Liver (tissue), 9 donors: ENCODE measurements around the gene GARIN5A. TPM values are rescaled to one million over a fixed set of nuclear protein-coding genes. Genes with fewer than 3 reads are reported as not detected.

Source experiments
- DNase-seq: peaks from one replicate; pipeline ENCODE4 v3.0.0-alpha.2; 2017; ENCODE audit warnings: low spot score
- H3K27ac ChIP-seq, 2 donors: one replicate each; pipeline ENCODE4 v1.7.0; 2013; ENCODE audit warnings: inconsistent platforms in 2 of 2, low read length in 2 of 2, control low read depth in 1 of 2, low read depth in 1 of 2, mild to moderate bottlenecking in 1 of 2
- H3K27me3 ChIP-seq, 4 donors: one replicate each; pipeline versions ENCODE4 v1.6.1 to v1.7.0; 2013; ENCODE audit warnings: low read length in 3 of 4, inconsistent platforms in 1 of 4, mild to moderate bottlenecking in 1 of 4, moderate library complexity in 1 of 4; ENCODE audit not compliant: control insufficient read depth in 4 of 4, insufficient read depth in 4 of 4
- H3K36me3 ChIP-seq, 4 donors: one replicate each; pipeline versions ENCODE4 v1.6.1 to v1.7.0; 2013; ENCODE audit warnings: low read length in 3 of 4, mild to moderate bottlenecking in 3 of 4, low read depth in 1 of 4, moderate library complexity in 1 of 4; ENCODE audit not compliant: control insufficient read depth in 4 of 4, insufficient read depth in 3 of 4
- H3K4me1 ChIP-seq, 4 donors: one replicate each; pipeline versions ENCODE4 v1.6.1 to v1.7.0; 2013; ENCODE audit warnings: low read length in 3 of 4, mild to moderate bottlenecking in 3 of 4, moderate library complexity in 1 of 4; ENCODE audit not compliant: control insufficient read depth in 4 of 4, insufficient read depth in 4 of 4
- H3K4me3 ChIP-seq, 3 donors: one replicate each; pipeline versions ENCODE4 v1.6.1 to v1.7.0; 2013; ENCODE audit warnings: low read length in 3 of 3, control low read depth in 1 of 3, low read depth in 1 of 3, mild to moderate bottlenecking in 1 of 3
- H3K9ac ChIP-seq, 2 donors: one replicate each; pipeline ENCODE4 v1.7.0; 2013; ENCODE audit warnings: low read length in 2 of 2, mild to moderate bottlenecking in 2 of 2, moderate library complexity in 2 of 2, control low read depth in 1 of 2, low read depth in 1 of 2
- H3K9me3 ChIP-seq, 4 donors: one replicate each; pipeline versions ENCODE4 v1.6.1 to v1.7.0; 2013; ENCODE audit warnings: low read length in 3 of 4; ENCODE audit not compliant: control insufficient read depth in 4 of 4
- ATF3 ChIP-seq: IDR thresholded peaks from 2 replicates; pipeline ENCODE4 v1.6.1; 2016; ENCODE audit warnings: antibody characterized with exemption
- EGR1 ChIP-seq, 2 donors: IDR thresholded peaks; 2 replicates each; pipeline ENCODE4 v1.6.1; 2016 to 2018; ENCODE audit warnings: antibody characterized with exemption in 2 of 2, low read depth in 2 of 2
- FOXA1 ChIP-seq: IDR thresholded peaks from 2 replicates; pipeline ENCODE4 v1.6.1; 2016; ENCODE audit warnings: antibody characterized with exemption
- FOXA2 ChIP-seq: IDR thresholded peaks from 2 replicates; pipeline ENCODE4 v1.6.1; 2016; ENCODE audit warnings: antibody characterized with exemption
- HNF4A ChIP-seq, 2 donors: conservative IDR thresholded peaks; 2 replicates each; pipeline ENCODE4 v1.6.1; 2016; ENCODE audit warnings: antibody characterized with exemption in 2 of 2, mild to moderate bottlenecking in 2 of 2
- HNF4G ChIP-seq: IDR thresholded peaks from 2 replicates; pipeline ENCODE4 v1.6.1; 2016; ENCODE audit warnings: antibody characterized with exemption
- JUND ChIP-seq, 2 donors: IDR thresholded peaks; 2 replicates each; pipeline ENCODE4 v1.6.1; 2016; ENCODE audit warnings: antibody characterized with exemption in 2 of 2
- NR2F2 ChIP-seq: IDR thresholded peaks from 2 replicates; pipeline ENCODE4 v1.6.1; 2016; ENCODE audit warnings: antibody characterized with exemption
- RAD21 ChIP-seq, 2 donors: IDR thresholded peaks; 2 replicates each; pipeline ENCODE4 v1.6.1; 2016; ENCODE audit warnings: antibody characterized with exemption in 2 of 2, mild to moderate bottlenecking in 2 of 2
- RXRA ChIP-seq, 2 donors: IDR thresholded peaks; 2 replicates each; pipeline ENCODE4 v1.6.1; 2017 to 2018; ENCODE audit warnings: antibody characterized with exemption in 2 of 2, mild to moderate bottlenecking in 1 of 2
- SP1 ChIP-seq: IDR thresholded peaks from 2 replicates; pipeline ENCODE4 v1.6.1; 2018; ENCODE audit warnings: antibody characterized with exemption, mild to moderate bottlenecking
- TAF1 ChIP-seq: conservative IDR thresholded peaks from 2 replicates; pipeline ENCODE4 v1.6.1; 2016; ENCODE audit warnings: antibody characterized with exemption, mild to moderate bottlenecking
- YY1 ChIP-seq: IDR thresholded peaks from 2 replicates; pipeline ENCODE4 v1.6.1; 2016; ENCODE audit warnings: antibody characterized with exemption, mild to moderate bottlenecking
- ZBTB33 ChIP-seq: IDR thresholded peaks from 2 replicates; pipeline ENCODE4 v1.6.1; 2016; ENCODE audit warnings: antibody characterized with exemption
- WGBS: extraction: QIAGEN DNeasy Blood & Tissue Kit; methylation state at CpG from one replicate; pipeline ENCODE4 v1.1.7; 2013; 5-methylcytosine and 5-hydroxymethylcytosine counted together
- polyA plus RNA-seq, 2 donors: library from polyadenylated mRNA; stranded (reverse) in 1 of 2; unstranded in 1 of 2; fragments of 200-250 nt in 1 of 2; fragments of >200 nt in 1 of 2; fragmentation: Nextera tagmentation in 1 of 2; extraction: Ambion mirVana in 1 of 2; gene quantifications; one replicate each; pipeline versions ENCODE4 v1.2.1 to v1.2.3, GENCODE V29; 2013 to 2015
- total RNA-seq, 2 donors: library from RNA; depleted of rRNA; stranded (reverse); fragments of >200 nt; gene quantifications; one replicate each; pipeline ENCODE4 v1.2.3, GENCODE V29; 2014
- TF ChIP-seq, protein P1 (sequence below): IDR thresholded peaks from 2 replicates; pipeline ENCODE4 v1.6.1; 2016; ENCODE audit warnings: antibody characterized with exemption
- TF ChIP-seq, protein P2 (sequence below): fragments of 150-350 bp; IDR thresholded peaks from 2 replicates; pipeline ENCODE4 v1.5.1; 2017; ENCODE audit warnings: improper control_type of control experiment, low read depth, low read length; ENCODE audit not compliant: missing input control
- TF ChIP-seq, protein P3 (sequence below): IDR thresholded peaks from 2 replicates; pipeline ENCODE4 v1.6.1; 2016; ENCODE audit warnings: antibody characterized with exemption, mild to moderate bottlenecking
- donor health status: healthy.
- donor health status: healthy.
- donor health status: healthy.
- donor health status: healthy.
- donor health status: healthy.

The GARIN5A gene
- total and polyA plus RNA-seq, 4 donors: 0.42 to 1.7 (median 1.1) TPM

GRCh38 chr19:50501186-50501567 is 24.5 kb upstream of the GARIN5A start:
- no peak for DNase-seq
- TF ChIP-seq JUND (IDR thresholded peaks at IDR 0.05) (no peak), HNF4G (no peak), EGR1 (IDR thresholded peaks at IDR 0.05; ENCODE audit: low read depth in 2 of 2) (no peak), ZBTB33 (no peak), RXRA (IDR thresholded peaks at IDR 0.05) (no peak), ATF3 (no peak), RAD21 (IDR thresholded peaks at IDR 0.05) (no peak), NR2F2 (no peak), HNF4A (conservative IDR thresholded peaks at IDR 0.05) (no peak)
- Histone ChIP-seq H3K4me3 (no peak overlapping the region), H3K4me1 (no peaks in the 10 kb centered on the region), H3K27me3 (no peaks in the 10 kb centered on the region), H3K9ac (no peak overlapping the region), H3K9me3 (no peaks in the 10 kb centered on the region), H3K36me3 (no peaks in the 10 kb centered on the region), H3K27ac (no peak overlapping the region)
- 73% methylated on average over 12 of the region's 12 CpGs for WGBS

DNA sequence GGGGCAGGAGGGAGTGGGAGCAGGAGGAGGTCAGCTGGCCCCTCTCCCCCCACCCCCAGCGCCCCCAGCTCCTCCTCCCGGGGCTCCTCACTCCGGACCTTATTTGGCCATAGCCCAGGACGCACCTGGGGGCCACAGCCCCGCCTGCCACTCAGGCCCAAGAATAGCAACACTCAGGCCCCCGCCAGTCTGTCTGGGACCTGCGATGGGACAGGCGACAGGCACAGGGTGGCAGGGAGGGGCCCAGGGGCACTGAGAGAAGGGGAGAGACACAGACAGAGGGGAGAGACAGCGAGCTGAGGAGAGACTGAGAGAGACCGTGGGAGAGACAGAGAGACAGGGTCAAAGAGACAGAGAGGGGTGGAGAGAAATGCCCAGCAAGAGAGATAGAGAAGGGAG is 24.1 kb upstream of the GARIN5A start:
- Histone ChIP-seq H3K27ac (no peak overlapping the region), H3K4me1 (no peaks in the 10 kb centered on the region), H3K27me3 (no peaks in the 10 kb centered on the region), H3K9me3 (no peaks in the 10 kb centered on the region), H3K9ac (no peak overlapping the region), H3K36me3 (no peaks in the 10 kb centered on the region), H3K4me3 (no peak overlapping the region)
- 68% methylated on average over 10 of the region's 10 CpGs for WGBS
- TF ChIP-seq FOXA2 (no peak), NR2F2 (no peak), EGR1 (IDR thresholded peaks at IDR 0.05; ENCODE audit: low read depth in 2 of 2) (no peak), ZBTB33 (no peak), RAD21 (IDR thresholded peaks at IDR 0.05) (no peak), JUND (IDR thresholded peaks at IDR 0.05) (no peak), ATF3 (no peak), HNF4A (conservative IDR thresholded peaks at IDR 0.05) (no peak), YY1 (no peak), TAF1 (no peak), FOXA1 (no peak), SP1 (no peak), RXRA (IDR thresholded peaks at IDR 0.05) (no peak)
- TF ChIP-seq, protein P1, sequence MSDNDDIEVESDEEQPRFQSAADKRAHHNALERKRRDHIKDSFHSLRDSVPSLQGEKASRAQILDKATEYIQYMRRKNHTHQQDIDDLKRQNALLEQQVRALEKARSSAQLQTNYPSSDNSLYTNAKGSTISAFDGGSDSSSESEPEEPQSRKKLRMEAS: no peak
- TF ChIP-seq, protein P2, sequence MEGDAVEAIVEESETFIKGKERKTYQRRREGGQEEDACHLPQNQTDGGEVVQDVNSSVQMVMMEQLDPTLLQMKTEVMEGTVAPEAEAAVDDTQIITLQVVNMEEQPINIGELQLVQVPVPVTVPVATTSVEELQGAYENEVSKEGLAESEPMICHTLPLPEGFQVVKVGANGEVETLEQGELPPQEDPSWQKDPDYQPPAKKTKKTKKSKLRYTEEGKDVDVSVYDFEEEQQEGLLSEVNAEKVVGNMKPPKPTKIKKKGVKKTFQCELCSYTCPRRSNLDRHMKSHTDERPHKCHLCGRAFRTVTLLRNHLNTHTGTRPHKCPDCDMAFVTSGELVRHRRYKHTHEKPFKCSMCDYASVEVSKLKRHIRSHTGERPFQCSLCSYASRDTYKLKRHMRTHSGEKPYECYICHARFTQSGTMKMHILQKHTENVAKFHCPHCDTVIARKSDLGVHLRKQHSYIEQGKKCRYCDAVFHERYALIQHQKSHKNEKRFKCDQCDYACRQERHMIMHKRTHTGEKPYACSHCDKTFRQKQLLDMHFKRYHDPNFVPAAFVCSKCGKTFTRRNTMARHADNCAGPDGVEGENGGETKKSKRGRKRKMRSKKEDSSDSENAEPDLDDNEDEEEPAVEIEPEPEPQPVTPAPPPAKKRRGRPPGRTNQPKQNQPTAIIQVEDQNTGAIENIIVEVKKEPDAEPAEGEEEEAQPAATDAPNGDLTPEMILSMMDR: no peak
- TF ChIP-seq, protein P3, sequence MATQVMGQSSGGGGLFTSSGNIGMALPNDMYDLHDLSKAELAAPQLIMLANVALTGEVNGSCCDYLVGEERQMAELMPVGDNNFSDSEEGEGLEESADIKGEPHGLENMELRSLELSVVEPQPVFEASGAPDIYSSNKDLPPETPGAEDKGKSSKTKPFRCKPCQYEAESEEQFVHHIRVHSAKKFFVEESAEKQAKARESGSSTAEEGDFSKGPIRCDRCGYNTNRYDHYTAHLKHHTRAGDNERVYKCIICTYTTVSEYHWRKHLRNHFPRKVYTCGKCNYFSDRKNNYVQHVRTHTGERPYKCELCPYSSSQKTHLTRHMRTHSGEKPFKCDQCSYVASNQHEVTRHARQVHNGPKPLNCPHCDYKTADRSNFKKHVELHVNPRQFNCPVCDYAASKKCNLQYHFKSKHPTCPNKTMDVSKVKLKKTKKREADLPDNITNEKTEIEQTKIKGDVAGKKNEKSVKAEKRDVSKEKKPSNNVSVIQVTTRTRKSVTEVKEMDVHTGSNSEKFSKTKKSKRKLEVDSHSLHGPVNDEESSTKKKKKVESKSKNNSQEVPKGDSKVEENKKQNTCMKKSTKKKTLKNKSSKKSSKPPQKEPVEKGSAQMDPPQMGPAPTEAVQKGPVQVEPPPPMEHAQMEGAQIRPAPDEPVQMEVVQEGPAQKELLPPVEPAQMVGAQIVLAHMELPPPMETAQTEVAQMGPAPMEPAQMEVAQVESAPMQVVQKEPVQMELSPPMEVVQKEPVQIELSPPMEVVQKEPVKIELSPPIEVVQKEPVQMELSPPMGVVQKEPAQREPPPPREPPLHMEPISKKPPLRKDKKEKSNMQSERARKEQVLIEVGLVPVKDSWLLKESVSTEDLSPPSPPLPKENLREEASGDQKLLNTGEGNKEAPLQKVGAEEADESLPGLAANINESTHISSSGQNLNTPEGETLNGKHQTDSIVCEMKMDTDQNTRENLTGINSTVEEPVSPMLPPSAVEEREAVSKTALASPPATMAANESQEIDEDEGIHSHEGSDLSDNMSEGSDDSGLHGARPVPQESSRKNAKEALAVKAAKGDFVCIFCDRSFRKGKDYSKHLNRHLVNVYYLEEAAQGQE: no peak
- no peak for DNase-seq
